Endothelial cell of umbilical vein (primary cell): Measurements from ENCODE around the gene CCDC180. TPM values are rescaled to one million over a fixed set of nuclear protein-coding genes. Genes with fewer than 3 reads are reported as not detected.

Experiments
- BruUV-seq: library from RNA; stranded (reverse); fragments of 400-500 nt; replicated peaks from 2 replicates; lab custom pipeline; 2021; lab: Mats Ljungman, UMichigan
- CTCF ChIA-PET: fragments of 300-600, 350-600 bp; sonication (Branson Sonifier 250); formaldehyde crosslinking; loops from one replicate; lab custom pipeline; 2021; ENCODE audit warnings: antibody characterized with exemption, inconsistent platforms; lab: Charles Lee
- POLR2A ChIA-PET: fragments of 300-600, 350-600 bp; sonication (Branson Sonifier 250); formaldehyde crosslinking; loops from one replicate; lab custom pipeline; 2021; ENCODE audit warnings: antibody characterized with exemption, inconsistent platforms; lab: Charles Lee
- DNase-seq: peaks from one replicate; pipeline ENCODE4 v3.0.0-alpha.2; 2011; ENCODE audit warnings: low read depth, low spot score
- FAIRE-seq: peaks from 2 replicates; lab custom pipeline; 2011; peaks lifted over from hg19 to GRCh38; lab: Jason Lieb, UNC
- H2AFZ ChIP-seq: 2 replicates; pipeline ENCODE4 v1.6.0; 2012; ENCODE audit warnings: low read depth, low read length, control low read depth, inconsistent platforms
- H3K27ac ChIP-seq: 2 replicates; pipeline ENCODE4 v1.5.1; 2011; ENCODE audit warnings: low read depth, mild to moderate bottlenecking, control low read depth, low read length, moderate library complexity; ENCODE audit not compliant: insufficient read depth
- H3K27me3 ChIP-seq, 2 experiments: 2 replicates each; pipeline versions ENCODE4 v1.6.0 to v1.6.1; 2011; ENCODE audit warnings: low read length in 2 of 2, mixed read lengths in 1 of 2; ENCODE audit not compliant: control insufficient read depth in 2 of 2, insufficient read depth in 2 of 2
- H3K36me3 ChIP-seq, 2 experiments: 2 replicates in 1 of 2; 3 replicates in 1 of 2; pipeline ENCODE4 v1.5.1; 2011; ENCODE audit warnings: low read length in 2 of 2, mild to moderate bottlenecking in 1 of 2, moderate library complexity in 1 of 2; ENCODE audit not compliant: control insufficient read depth in 2 of 2, insufficient read depth in 2 of 2; ENCODE audit errors: extremely low read depth in 1 of 2
- H3K4me1 ChIP-seq: 3 replicates; pipeline ENCODE4 v1.5.1; 2011; ENCODE audit warnings: mild to moderate bottlenecking, low read length; ENCODE audit not compliant: control insufficient read depth, insufficient read depth; ENCODE audit errors: extremely low read depth
- H3K4me2 ChIP-seq: 2 replicates; pipeline ENCODE4 v1.6.1; 2011; ENCODE audit warnings: low read length, control low read depth, mixed read lengths; ENCODE audit not compliant: insufficient read depth
- H3K4me3 ChIP-seq, 3 experiments: fragments of 200-600 bp in 1 of 3; sonication (generic), shearing (Covaris generic) in 1 of 3; replicated peaks in 1 of 3; 2 replicates each; pipeline ENCODE4 v1.5.1; 2011 to 2016; ENCODE audit warnings: control low read depth in 3 of 3, low read length in 3 of 3, mild to moderate bottlenecking in 2 of 3, inconsistent platforms in 1 of 3, low read depth in 1 of 3, moderate library complexity in 1 of 3; ENCODE audit not compliant: insufficient read depth in 1 of 3
- H3K79me2 ChIP-seq: 2 replicates; pipeline ENCODE4 v1.6.0; 2012; ENCODE audit warnings: low read length, inconsistent platforms; ENCODE audit not compliant: control insufficient read depth, insufficient read depth
- H3K9ac ChIP-seq: replicated peaks from 2 replicates; pipeline ENCODE3; 2011; ENCODE audit warnings: low read length, control low read depth; ENCODE audit not compliant: insufficient read depth; ENCODE audit errors: extremely low read depth
- H3K9me1 ChIP-seq: replicated peaks from 3 replicates; pipeline ENCODE4 v1.6.0; 2011; ENCODE audit warnings: mild to moderate bottlenecking, low read length; ENCODE audit not compliant: control insufficient read depth, insufficient read depth; ENCODE audit errors: extremely low read depth
- H3K9me3 ChIP-seq: replicated peaks from 2 replicates; pipeline ENCODE4 v1.5.1; 2012; ENCODE audit warnings: low read length, inconsistent platforms; ENCODE audit not compliant: control insufficient read depth, insufficient read depth
- H4K20me1 ChIP-seq: replicated peaks from 2 replicates; pipeline ENCODE3; 2011; ENCODE audit warnings: mild to moderate bottlenecking, low read length; ENCODE audit not compliant: control insufficient read depth, insufficient read depth; ENCODE audit errors: extremely low read depth
- EZH2 ChIP-seq: IDR thresholded peaks from 2 replicates; pipeline ENCODE4 v1.6.1; 2012; ENCODE audit warnings: borderline replicate concordance, low read depth, mild to moderate bottlenecking, moderate library complexity, low read length, inconsistent platforms; ENCODE audit not compliant: severe bottlenecking
- FOS ChIP-seq: IDR thresholded peaks from 2 replicates; pipeline ENCODE4 v1.6.1; 2011; ENCODE audit warnings: mild to moderate bottlenecking, low read length, moderate library complexity, borderline replicate concordance; ENCODE audit not compliant: insufficient read depth
- GATA2 ChIP-seq: IDR thresholded peaks from 2 replicates; pipeline ENCODE4 v1.7.0; 2011; ENCODE audit warnings: low read depth, mild to moderate bottlenecking, moderate library complexity, mixed read lengths, low read length; ENCODE audit not compliant: insufficient read length, insufficient read depth
- JUN ChIP-seq: IDR thresholded peaks from 2 replicates; pipeline ENCODE4 v1.6.1; 2011; ENCODE audit warnings: borderline replicate concordance, low read depth; ENCODE audit not compliant: insufficient read length, insufficient read depth
- MYC ChIP-seq: IDR thresholded peaks from one replicate; pipeline ENCODE4 v1.6.1; 2011; ENCODE audit warnings: mild to moderate bottlenecking, low read depth, low read length
- POLR2A ChIP-seq: IDR thresholded peaks from 2 replicates; pipeline ENCODE4 v1.6.1; 2012; ENCODE audit warnings: low read depth, mild to moderate bottlenecking, control low read depth, low read length
- POLR2AphosphoS5 ChIP-seq: IDR thresholded peaks from 2 replicates; pipeline ENCODE4 v1.6.1; 2012; ENCODE audit warnings: low read depth, mild to moderate bottlenecking, control low read depth, low read length, moderate library complexity; ENCODE audit not compliant: insufficient read depth
- dilution Hi-C: fragments of 300-500 bp; cut with MboI; formaldehyde crosslinking; loops from one replicate; pipeline ENCODE4 v1.15.0; 2019; ENCODE audit warnings: low sequenced_read_pairs; ENCODE audit not compliant: extremely low pct_ligation_motif_present
- intact Hi-C: fragments of 100-400 bp; cut with micrococcal nuclease; formaldehyde crosslinking; loops from one replicate; pipeline ENCODE4 v1.10.0; 2022
- polyA plus RNA-seq, 4 experiments: library from polyadenylated mRNA; depleted of rRNA in 3 of 4; stranded (reverse) in 3 of 4; unstranded in 1 of 4; fragments of >200 nt; gene quantifications; 2 replicates each; pipeline versions ENCODE4 v1.2.1 to v1.2.3, GENCODE V29; 2011 to 2012; ENCODE audit warnings: missing spikeins in 1 of 4
- total RNA-seq: library from RNA; stranded (reverse); gene quantifications from 2 replicates; pipeline ENCODE4 v1.2.3, GENCODE V29; 2021
- TF ChIP-seq, protein P1 (sequence below), 2 donors: IDR thresholded peaks; 1 replicate in 1 of 2; 2 replicates in 1 of 2; pipeline ENCODE4 v1.5.1; 2011; ENCODE audit warnings: low read length in 2 of 2, mild to moderate bottlenecking in 2 of 2, moderate library complexity in 2 of 2, control low read depth in 1 of 2, inconsistent platforms in 1 of 2, low read depth in 1 of 2; ENCODE audit not compliant: insufficient read depth in 1 of 2; ENCODE audit errors: extremely low read depth in 1 of 2
- TF ChIP-seq, protein P2 (sequence below): IDR thresholded peaks from 2 replicates; pipeline ENCODE4 v1.6.1; 2011; ENCODE audit not compliant: insufficient read depth, insufficient read length

The CCDC180 gene
- total and polyA plus RNA-seq, 2 donors (not counting 3 experiments of a cell fraction or from before 2014, with no cell fraction given): 0.30 to 2.5 TPM

DNA sequence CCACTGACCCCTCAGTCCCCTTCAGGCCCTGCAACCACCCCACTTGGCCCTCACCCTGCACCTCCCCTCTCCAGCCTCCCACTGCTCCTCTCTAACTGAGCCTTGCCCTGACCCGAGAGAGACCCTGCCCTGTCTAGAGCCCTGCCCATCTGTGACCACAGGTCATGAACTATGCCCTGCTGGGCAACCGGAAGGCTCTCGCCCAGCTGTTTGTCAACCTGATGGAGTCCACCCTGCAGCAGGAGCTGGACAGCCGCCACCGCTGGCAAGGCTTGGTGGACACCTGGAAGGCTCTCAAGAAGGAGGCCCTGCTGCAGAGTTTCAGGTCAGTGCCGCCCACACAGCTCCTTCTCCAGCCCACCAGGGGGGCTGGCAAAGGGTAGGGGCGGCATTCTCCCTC is 9.4 kb downstream of the CCDC180 start:
- POLR2A ChIA-PET: no interaction called here
- intact Hi-C loops (no loop called here), dilution Hi-C loops (no loop called here)
- Histone ChIP-seq H3K4me3 (no peak overlapping the region), H3K4me1 (no peaks in the 10 kb centered on the region), H3K4me2 (no peak overlapping the region), H3K9ac (no peak overlapping the region), H3K36me3 (no peaks in the 10 kb centered on the region), H3K9me3 (no peaks in the 10 kb centered on the region), H3K9me1 (no peaks in the 10 kb centered on the region), H2AFZ (no peak overlapping the region), H4K20me1 (no peaks in the 10 kb centered on the region), H3K79me2 (no peaks in the 10 kb centered on the region), H3K27me3 (no peaks in the 10 kb centered on the region), H3K27ac (no peak overlapping the region)
- DNase-seq (no peak), FAIRE-seq (no peak)
- CTCF ChIA-PET: interaction anchor here (1.4 kb wide), 1 partner anchor 10 kb away, joined by 5 read pairs; no protein-coding TSS in a partner anchor
- TF ChIP-seq POLR2AphosphoS5 (no peak), POLR2A (no peak), MYC (no peak), GATA2 (no peak), EZH2 (no peak), FOS (no peak), JUN (no peak)
- TF ChIP-seq, protein P1, sequence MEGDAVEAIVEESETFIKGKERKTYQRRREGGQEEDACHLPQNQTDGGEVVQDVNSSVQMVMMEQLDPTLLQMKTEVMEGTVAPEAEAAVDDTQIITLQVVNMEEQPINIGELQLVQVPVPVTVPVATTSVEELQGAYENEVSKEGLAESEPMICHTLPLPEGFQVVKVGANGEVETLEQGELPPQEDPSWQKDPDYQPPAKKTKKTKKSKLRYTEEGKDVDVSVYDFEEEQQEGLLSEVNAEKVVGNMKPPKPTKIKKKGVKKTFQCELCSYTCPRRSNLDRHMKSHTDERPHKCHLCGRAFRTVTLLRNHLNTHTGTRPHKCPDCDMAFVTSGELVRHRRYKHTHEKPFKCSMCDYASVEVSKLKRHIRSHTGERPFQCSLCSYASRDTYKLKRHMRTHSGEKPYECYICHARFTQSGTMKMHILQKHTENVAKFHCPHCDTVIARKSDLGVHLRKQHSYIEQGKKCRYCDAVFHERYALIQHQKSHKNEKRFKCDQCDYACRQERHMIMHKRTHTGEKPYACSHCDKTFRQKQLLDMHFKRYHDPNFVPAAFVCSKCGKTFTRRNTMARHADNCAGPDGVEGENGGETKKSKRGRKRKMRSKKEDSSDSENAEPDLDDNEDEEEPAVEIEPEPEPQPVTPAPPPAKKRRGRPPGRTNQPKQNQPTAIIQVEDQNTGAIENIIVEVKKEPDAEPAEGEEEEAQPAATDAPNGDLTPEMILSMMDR (IDR thresholded peaks at IDR 0.05; ENCODE audit: extremely low read depth in 1 of 2, insufficient read depth in 1 of 2, low read depth in 1 of 2, low read length in 2 of 2): no peak
- TF ChIP-seq, protein P2, sequence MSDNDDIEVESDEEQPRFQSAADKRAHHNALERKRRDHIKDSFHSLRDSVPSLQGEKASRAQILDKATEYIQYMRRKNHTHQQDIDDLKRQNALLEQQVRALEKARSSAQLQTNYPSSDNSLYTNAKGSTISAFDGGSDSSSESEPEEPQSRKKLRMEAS: no peak
- BruUV-seq: no TSS peak
